Measurements from ENCODE around the gene FBP1.

FBP1 gene

GRCh38 chr9:94644543-94644942 is 5.2 kb upstream of the FBP1 start:
- peaks cover 15% of the 10 kb centered on the region for H3K4me1 ChIP-seq (ENCODE audit: insufficient read depth, low read length, severe bottlenecking)
- H3K4me3 ChIP-seq (ENCODE audit: low read depth, low read length, poor library complexity, severe bottlenecking): no peak overlapping the region
- H3K79me2 ChIP-seq (ENCODE audit: insufficient read depth, low read length): no peaks in the 10 kb centered on the region
- no peaks in the 10 kb centered on the region for H3K9me3 ChIP-seq (ENCODE audit: low read length)
- H3K4me2 ChIP-seq (ENCODE audit: low read length): no peak overlapping the region
- TF ChIP-seq CTCF (IDR thresholded peaks at IDR 0.05; ENCODE audit: low read length) (no peak), EZH2 (IDR thresholded peaks at IDR 0.05; ENCODE audit: borderline replicate concordance, low read length) (no peak)
- no peaks in the 10 kb centered on the region for H3K9me2 ChIP-seq (ENCODE audit: low read depth, low read length)
- H2AFZ ChIP-seq (ENCODE audit: low read length): no peak overlapping the region
- no peak overlapping the region for H3K27ac ChIP-seq (ENCODE audit: low read depth, low read length, poor library complexity, severe bottlenecking)
- no peaks in the 10 kb centered on the region for H3F3A ChIP-seq (ENCODE audit: insufficient read depth, low read length)
- 0 out of 2 replicates have a peak, but pooled peaks cover 6% of the 10 kb centered on the region for H3K27me3 ChIP-seq (ENCODE audit: insufficient read depth, low read length)
- H3K9ac ChIP-seq (ENCODE audit: low read length): no peak overlapping the region
- H3K36me3 ChIP-seq (ENCODE audit: insufficient read depth, low read length): no peaks in the 10 kb centered on the region
- no peaks in the 10 kb centered on the region for H4K20me1 ChIP-seq (ENCODE audit: insufficient read depth, low read length)

- Histone ChIP-seq H3K36me3 (ENCODE audit: insufficient read depth, low read length) (no peaks in the 10 kb centered on the region), H3K27ac (ENCODE audit: low read depth, low read length, poor library complexity, severe bottlenecking) (no peak overlapping the region), H3K9ac (ENCODE audit: low read length) (no peak overlapping the region), H3K4me3 (ENCODE audit: low read depth, low read length, poor library complexity, severe bottlenecking) (no peak overlapping the region), H3K4me2 (ENCODE audit: low read length) (no peak overlapping the region), H3K4me1 (ENCODE audit: insufficient read depth, low read length, severe bottlenecking) (peaks cover 18% of the 10 kb centered on the region), H3K9me2 (ENCODE audit: low read depth, low read length) (no peaks in the 10 kb centered on the region), H3K79me2 (ENCODE audit: insufficient read depth, low read length) (no peaks in the 10 kb centered on the region), H4K20me1 (ENCODE audit: insufficient read depth, low read length) (no peaks in the 10 kb centered on the region), H3F3A (ENCODE audit: insufficient read depth, low read length) (no peaks in the 10 kb centered on the region), H3K9me3 (ENCODE audit: low read length) (no peaks in the 10 kb centered on the region), H3K27me3 (ENCODE audit: insufficient read depth, low read length) (peaks cover 6% of the 10 kb centered on the region; the same call in 1 of the 2 replicates), H2AFZ (ENCODE audit: low read length) (no peak overlapping the region)
- TF ChIP-seq CTCF (IDR thresholded peaks at IDR 0.05; ENCODE audit: low read length) (no peak), EZH2 (IDR thresholded peaks at IDR 0.05; ENCODE audit: borderline replicate concordance, low read length) (no peak)
Observed at GRCh38 chr9:94643741-94644140, 4.4 kb upstream of the FBP1 start.

- Histone ChIP-seq H3K27ac (ENCODE audit: low read depth, low read length, poor library complexity, severe bottlenecking) (no peak overlapping the region), H3K27me3 (ENCODE audit: insufficient read depth, low read length) (peaks cover 2% of the 10 kb centered on the region; the same call in 1 of the 2 replicates)
Observed at GRCh38 chr9:94643176-94643575, 3.9 kb upstream of the FBP1 start.

More at GRCh38 chr9:94643176-94643575, 3.9 kb upstream of the FBP1 start:
- no peaks in the 10 kb centered on the region for H4K20me1 ChIP-seq (ENCODE audit: insufficient read depth, low read length)
- peaks cover 24% of the 10 kb centered on the region for H3K4me1 ChIP-seq (ENCODE audit: insufficient read depth, low read length, severe bottlenecking)
- no peaks in the 10 kb centered on the region for H3K79me2 ChIP-seq (ENCODE audit: insufficient read depth, low read length)
- no peak overlapping the region for H3K4me2 ChIP-seq (ENCODE audit: low read length)
- H3K9me3 ChIP-seq (ENCODE audit: low read length): no peaks in the 10 kb centered on the region
- TF ChIP-seq EZH2 (IDR thresholded peaks at IDR 0.05; ENCODE audit: borderline replicate concordance, low read length): no peak
- TF ChIP-seq CTCF (IDR thresholded peaks at IDR 0.05; ENCODE audit: low read length): no peak
- no peak overlapping the region for H2AFZ ChIP-seq (ENCODE audit: low read length)
- no peaks in the 10 kb centered on the region for H3K36me3 ChIP-seq (ENCODE audit: insufficient read depth, low read length)
- no peaks in the 10 kb centered on the region for H3F3A ChIP-seq (ENCODE audit: insufficient read depth, low read length)
- no peak overlapping the region for H3K4me3 ChIP-seq (ENCODE audit: low read depth, low read length, poor library complexity, severe bottlenecking)
- no peak overlapping the region for H3K9ac ChIP-seq (ENCODE audit: low read length)
- no peaks in the 10 kb centered on the region for H3K9me2 ChIP-seq (ENCODE audit: low read depth, low read length)

Measured in OCI-LY1 (cell line).